Astrocyte (in vitro differentiated cells and primary cell): ENCODE measurements around the gene ITPRIPL1.

Source experiments
- CTCF ChIP-seq: IDR thresholded peaks from 2 replicates; pipeline ENCODE4 v1.5.1; 2011; ENCODE audit warnings: low read depth, mild to moderate bottlenecking, inconsistent platforms, low read length, moderate library complexity; ENCODE audit not compliant: insufficient read depth
- EZH2 ChIP-seq: IDR thresholded peaks from 2 replicates; pipeline ENCODE4 v1.6.1; 2012; ENCODE audit warnings: mild to moderate bottlenecking, low read length, inconsistent platforms; ENCODE audit not compliant: insufficient read depth

DNA sequence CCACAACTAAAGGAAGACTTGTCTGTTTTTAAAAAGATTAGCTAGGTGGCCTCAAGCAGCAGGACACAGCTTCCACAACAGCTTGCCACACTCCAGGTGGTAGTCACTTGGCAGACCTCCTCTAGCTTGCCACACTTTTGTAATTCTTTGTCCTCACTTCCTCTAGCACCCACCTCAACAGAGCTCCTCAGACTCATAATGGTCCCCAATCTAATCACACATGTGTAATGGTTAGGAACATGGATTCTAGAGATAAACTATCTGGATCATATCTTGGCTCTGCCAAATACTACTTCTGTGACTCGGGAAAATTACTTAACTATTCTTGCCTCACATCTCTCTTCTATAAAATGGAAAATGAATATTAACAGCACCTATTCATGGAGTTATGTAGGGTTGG is 23.3 kb upstream of the ITPRIPL1 start:
- TF ChIP-seq EZH2: no peak
- TF ChIP-seq CTCF: no peak
